Thyroid gland (tissue), 4 donors: Measurements from ENCODE around the gene KLF12.

ENCODE experiments used
- CTCF ChIP-seq, 6 experiments: fragments of 200-600 bp in 3 of 6; fragments of 450-650 bp in 3 of 6; sonication (generic) in 3 of 6; IDR thresholded peaks; one replicate each; pipeline ENCODE4 v1.5.1; 2016 to 2019; ENCODE audit warnings: antibody characterized with exemption in 6 of 6, mild to moderate bottlenecking in 2 of 6, inconsistent platforms in 1 of 6, moderate library complexity in 1 of 6
- POLR2A ChIP-seq, 2 donors: fragments of 450-650 bp; IDR thresholded peaks; one replicate each; pipeline ENCODE4 v1.6.1; 2017; ENCODE audit warnings: antibody characterized with exemption in 2 of 2, mild to moderate bottlenecking in 2 of 2, moderate library complexity in 1 of 2

- TF ChIP-seq CTCF (IDR thresholded peaks at IDR 0.05) (no peak), POLR2A (IDR thresholded peaks at IDR 0.05) (no peak)
These were observed 1.2 kb downstream of the KLF12 start for GRCh38 chr13:74132776-74133656.
